HG02981 (cell line): Measurements from ENCODE around the gene FHIT.
"Not testable (repeated sequence)": the region's sequence is repeated elsewhere in the genome, so short reads cannot be mapped to it uniquely, and the experiment has no call there.

ENCODE experiments used
- ATAC-seq: cut with Tn5 transposase; IDR thresholded peaks from one replicate; pipeline ENCODE4 v1.9.1; 2021; ENCODE audit warnings: mild to moderate bottlenecking, moderate library complexity; ENCODE audit not compliant: unreplicated experiment

FHIT gene

GRCh38 chr3:60585918-60586317, 665.3 kb downstream of the FHIT start:
- ATAC-seq: peak; percentile 65

- ATAC-seq: no peak
Observed at GRCh38 chr3:60584250-60584649, 667.0 kb downstream of the FHIT start.

- ATAC-seq: no peak
Observed at GRCh38 chr3:60582288-60582687, 669.0 kb downstream of the FHIT start.

GRCh38 chr3:60580809-60581208, 670.4 kb downstream of the FHIT start:
- no peak for ATAC-seq

- no peak for ATAC-seq
Observed at GRCh38 chr3:60579734-60580133, 671.5 kb downstream of the FHIT start.

GRCh38 chr3:60578936-60579335, 672.3 kb downstream of the FHIT start:
- no peak for ATAC-seq

- ATAC-seq: no peak
Observed at GRCh38 chr3:60577601-60578000, 673.7 kb downstream of the FHIT start.

- ATAC-seq: no peak
Observed at GRCh38 chr3:60575718-60576272, 675.5 kb downstream of the FHIT start.

- no peak for ATAC-seq
Observed at GRCh38 chr3:60574046-60574769, 677.0 kb downstream of the FHIT start.

GRCh38 chr3:60573494-60573893, 677.8 kb downstream of the FHIT start:
- ATAC-seq: no peak

- no peak for ATAC-seq
Observed at GRCh38 chr3:60571511-60571910, 679.7 kb downstream of the FHIT start.

GRCh38 chr3:60557122-60557521, 694.1 kb downstream of the FHIT start:
- no peak for ATAC-seq

- ATAC-seq: peak; percentile 84
Observed at GRCh38 chr3:60555686-60556354, 695.4 kb downstream of the FHIT start.

- peak; percentile 42 for ATAC-seq
Observed at GRCh38 chr3:60553144-60553543, 698.1 kb downstream of the FHIT start.

- ATAC-seq: no peak
Observed at GRCh38 chr3:60552581-60552980, 698.7 kb downstream of the FHIT start.

GRCh38 chr3:60551455-60552209, 699.6 kb downstream of the FHIT start:
- ATAC-seq: no peak

- ATAC-seq: no peak
Observed at GRCh38 chr3:60549863-60550262, 701.4 kb downstream of the FHIT start.

- no peak for ATAC-seq
Observed at GRCh38 chr3:60542995-60543394, 708.3 kb downstream of the FHIT start.

GRCh38 chr3:60539394-60539793, 711.9 kb downstream of the FHIT start:
- not testable (repeated sequence) for ATAC-seq

GRCh38 chr3:60536420-60536819, 714.8 kb downstream of the FHIT start:
- ATAC-seq: peak; percentile 67

- no peak for ATAC-seq
Observed at GRCh38 chr3:60531759-60532158, 719.5 kb downstream of the FHIT start.
